Mucosa of descending colon (tissue), 3 donors: ENCODE data around the gene FBXO34. TPM values are rescaled to one million over a fixed set of nuclear protein-coding genes. Genes with fewer than 3 reads are reported as not detected.

ENCODE experiments used
- ATAC-seq: fragments of 200-7000 bp; cut with Tn5 transposase; one replicate; pipeline ENCODE4 v1.9.1; 2020; ENCODE audit warnings: mild to moderate bottlenecking, moderate library complexity
- DNase-seq, 3 donors: peaks; one replicate each; pipeline ENCODE4 v3.0.0-alpha.2; 2020
- H3K36me3 ChIP-seq: fragments of 200-600 bp; one replicate; pipeline ENCODE4 v1.8.0; 2021; ENCODE audit warnings: low read depth, mild to moderate bottlenecking
- H3K4me1 ChIP-seq: fragments of 200-600 bp; one replicate; pipeline ENCODE4 v1.8.0; 2021; ENCODE audit warnings: low read depth, mild to moderate bottlenecking
- H3K4me3 ChIP-seq: fragments of 200-600 bp; one replicate; pipeline ENCODE4 v1.8.0; 2021; ENCODE audit warnings: mild to moderate bottlenecking
- H3K9me3 ChIP-seq: fragments of 200-600 bp; one replicate; pipeline ENCODE4 v1.8.0; 2021; ENCODE audit warnings: mild to moderate bottlenecking
- CTCF ChIP-seq: fragments of 200-600 bp; IDR thresholded peaks from one replicate; pipeline ENCODE4 v1.8.0; 2022; ENCODE audit warnings: antibody characterized with exemption, mild to moderate bottlenecking
- intact Hi-C, 2 donors: fragments of 100-400 bp; cut with DNase I in 1 of 2; cut with micrococcal nuclease in 1 of 2; formaldehyde crosslinking; loops; one replicate each; pipeline versions ENCODE4 v1.11.0 to v1.11.1; 2022; cut with DNase I, micrococcal nuclease
- total RNA-seq, 3 donors: library from RNA; stranded (reverse); fragmentation: NEBNext Ultra II Directional in 2 of 3; extraction: Animal tissue kit (Norgen Biotek cat#: 25700) in 2 of 3; gene quantifications; one replicate each; pipeline versions ENCODE4 v1.2.1 to v1.2.4, GENCODE V29; 2021 to 2023
- donor health status: DM: no; HTN: no; CAD: no; lungs with moderate emphysema.
- donor health status: DM: no; HTN: no; CAD: no.
- donor health status: DM: no; HTN: yes; CAD: no.

Gene FBXO34
- total RNA-seq, 3 donors from 2014 or later, result 42.2 to 76.9 (median 59.1) TPM

GRCh38 chr14:55238019-55238680 is 33.1 kb upstream of the FBXO34 start:
- TF ChIP-seq CTCF, result no peak
- intact Hi-C loops, result no loop called here

GRCh38 chr14:55239320-55239719 is 31.9 kb upstream of the FBXO34 start:
- no peak for ATAC-seq
- Histone ChIP-seq H3K4me3 (no peak overlapping the region), H3K36me3 (no peaks in the 10 kb centered on the region), H3K9me3 (no peaks in the 10 kb centered on the region), H3K4me1 (no peaks in the 10 kb centered on the region)
- no peak for TF ChIP-seq CTCF
- intact Hi-C loops, result no loop called here
- DNase-seq, result no peak

More at GRCh38 chr14:55238019-55238680, 33.1 kb upstream of the FBXO34 start:
- Histone ChIP-seq H3K4me1 (no peaks in the 10 kb centered on the region), H3K9me3 (no peaks in the 10 kb centered on the region), H3K4me3 (no peak overlapping the region), H3K36me3 (no peaks in the 10 kb centered on the region)
- ATAC-seq (no peak), DNase-seq (no peak)

- no peaks in the 10 kb centered on the region for H3K36me3 ChIP-seq
- DNase-seq, result no peak
- no peaks in the 10 kb centered on the region for H3K9me3 ChIP-seq
- no peak for TF ChIP-seq CTCF
- H3K4me3 ChIP-seq, result no peak overlapping the region
- H3K4me1 ChIP-seq, result no peaks in the 10 kb centered on the region
- intact Hi-C loops, result no loop called here
- no peak for ATAC-seq
Observed at GRCh38 chr14:55240526-55241178, 30.6 kb upstream of the FBXO34 start.

- TF ChIP-seq CTCF, result no peak
- DNase-seq (no peak), ATAC-seq (no peak)
- Histone ChIP-seq H3K9me3 (no peaks in the 10 kb centered on the region), H3K36me3 (no peaks in the 10 kb centered on the region), H3K4me1 (no peaks in the 10 kb centered on the region), H3K4me3 (no peak overlapping the region)
- intact Hi-C loops, result no loop called here
Observed at GRCh38 chr14:55241673-55242072, 29.5 kb upstream of the FBXO34 start.

- intact Hi-C loops, result no loop called here
- no peak for ATAC-seq
- H3K4me3 ChIP-seq, result no peak overlapping the region
- H3K36me3 ChIP-seq, result no peaks in the 10 kb centered on the region
- H3K9me3 ChIP-seq, result no peaks in the 10 kb centered on the region
- no peak for TF ChIP-seq CTCF
- DNase-seq, result no peak
- H3K4me1 ChIP-seq, result no peaks in the 10 kb centered on the region
Observed at GRCh38 chr14:55243386-55243785, 27.8 kb upstream of the FBXO34 start.
